ENCODE data around the gene DYSF.
A peak's percentile ranks its signal among the peaks of the same experiment; 100 is the strongest.

Gene DYSF

DNA sequence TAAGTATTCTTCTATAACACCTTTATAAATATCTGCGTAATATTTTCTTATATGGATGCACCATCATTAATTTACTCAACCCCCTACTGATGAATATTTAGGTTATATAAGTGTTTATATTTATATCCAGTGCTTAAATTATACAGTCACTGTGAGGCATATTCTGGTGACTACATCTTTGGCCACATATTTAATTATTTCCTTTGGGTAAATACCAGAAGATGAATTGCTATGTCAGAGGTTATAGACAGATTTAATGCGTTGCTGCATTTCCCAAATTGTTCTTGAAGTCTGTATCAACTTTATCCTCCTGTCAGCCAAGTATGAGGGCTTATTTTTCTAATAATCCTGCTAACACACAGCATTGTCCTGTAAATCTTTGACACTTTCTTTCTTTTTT is 18.7 kb downstream of the DYSF start:
- peaks cover 5% of the 10 kb centered on the region for H3K36me3 Mint-ChIP-seq (ENCODE audit: low read depth)
- TF ChIP-seq, protein P1, sequence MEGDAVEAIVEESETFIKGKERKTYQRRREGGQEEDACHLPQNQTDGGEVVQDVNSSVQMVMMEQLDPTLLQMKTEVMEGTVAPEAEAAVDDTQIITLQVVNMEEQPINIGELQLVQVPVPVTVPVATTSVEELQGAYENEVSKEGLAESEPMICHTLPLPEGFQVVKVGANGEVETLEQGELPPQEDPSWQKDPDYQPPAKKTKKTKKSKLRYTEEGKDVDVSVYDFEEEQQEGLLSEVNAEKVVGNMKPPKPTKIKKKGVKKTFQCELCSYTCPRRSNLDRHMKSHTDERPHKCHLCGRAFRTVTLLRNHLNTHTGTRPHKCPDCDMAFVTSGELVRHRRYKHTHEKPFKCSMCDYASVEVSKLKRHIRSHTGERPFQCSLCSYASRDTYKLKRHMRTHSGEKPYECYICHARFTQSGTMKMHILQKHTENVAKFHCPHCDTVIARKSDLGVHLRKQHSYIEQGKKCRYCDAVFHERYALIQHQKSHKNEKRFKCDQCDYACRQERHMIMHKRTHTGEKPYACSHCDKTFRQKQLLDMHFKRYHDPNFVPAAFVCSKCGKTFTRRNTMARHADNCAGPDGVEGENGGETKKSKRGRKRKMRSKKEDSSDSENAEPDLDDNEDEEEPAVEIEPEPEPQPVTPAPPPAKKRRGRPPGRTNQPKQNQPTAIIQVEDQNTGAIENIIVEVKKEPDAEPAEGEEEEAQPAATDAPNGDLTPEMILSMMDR (IDR thresholded peaks at IDR 0.05), result no peak
- peaks cover 2% of the 10 kb centered on the region for H3K9me3 Mint-ChIP-seq
- H3K27me3 Mint-ChIP-seq (ENCODE audit: low read depth, poor library complexity), result peaks cover 38% of the 10 kb centered on the region
- H3K27ac Mint-ChIP-seq, result no peak overlapping the region
- DNase-seq, result no peak
- H3K4me1 Mint-ChIP-seq, result peaks cover 27% of the 10 kb centered on the region
- no peak overlapping the region for H3K4me3 Mint-ChIP-seq

DNA sequence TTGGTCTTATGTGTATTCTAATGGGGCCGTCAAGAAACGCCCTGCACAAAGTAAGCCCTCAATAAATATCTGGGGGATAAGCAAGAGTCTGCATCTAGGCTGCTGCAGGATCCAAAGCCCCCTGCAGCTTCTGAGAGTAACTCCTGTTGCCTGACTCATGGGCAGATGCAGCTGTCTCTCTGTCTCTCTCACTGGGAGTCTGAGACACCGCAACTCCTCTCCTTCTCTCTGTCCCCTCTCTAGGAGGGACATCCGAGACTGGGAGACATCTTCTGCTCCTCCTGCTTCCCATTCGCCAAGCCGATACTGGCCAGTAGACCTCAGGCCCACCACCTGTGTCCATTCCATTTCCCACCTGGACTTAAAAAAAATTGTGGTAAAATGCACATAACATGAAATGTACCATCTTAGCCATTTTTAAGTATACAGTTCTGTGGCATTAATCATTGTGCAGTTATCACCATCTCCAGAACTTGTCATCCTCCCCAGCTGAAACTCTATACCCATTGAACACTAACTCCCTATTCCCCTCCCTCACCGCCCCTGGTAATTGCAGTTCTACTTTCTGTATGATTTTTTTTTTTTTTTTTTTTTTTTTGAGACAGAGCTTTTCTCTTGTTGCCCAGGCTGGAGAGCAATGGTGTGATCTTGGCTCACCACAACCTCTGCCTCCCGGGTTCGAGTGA is 20.1 kb downstream of the DYSF start:
- peaks cover 5% of the 10 kb centered on the region for H3K36me3 Mint-ChIP-seq (ENCODE audit: low read depth)
- H3K9me3 Mint-ChIP-seq, result peaks cover 10% of the 10 kb centered on the region
- H3K4me1 Mint-ChIP-seq, result peaks cover 13% of the 10 kb centered on the region
- TF ChIP-seq, protein P1 (IDR thresholded peaks at IDR 0.05), result no peak
- no peak for DNase-seq
- H3K4me3 Mint-ChIP-seq, result no peak overlapping the region
- H3K27me3 Mint-ChIP-seq (ENCODE audit: low read depth, poor library complexity), result peaks cover 26% of the 10 kb centered on the region
- H3K27ac Mint-ChIP-seq, result peak overlapping the region; percentile 48

DNA sequence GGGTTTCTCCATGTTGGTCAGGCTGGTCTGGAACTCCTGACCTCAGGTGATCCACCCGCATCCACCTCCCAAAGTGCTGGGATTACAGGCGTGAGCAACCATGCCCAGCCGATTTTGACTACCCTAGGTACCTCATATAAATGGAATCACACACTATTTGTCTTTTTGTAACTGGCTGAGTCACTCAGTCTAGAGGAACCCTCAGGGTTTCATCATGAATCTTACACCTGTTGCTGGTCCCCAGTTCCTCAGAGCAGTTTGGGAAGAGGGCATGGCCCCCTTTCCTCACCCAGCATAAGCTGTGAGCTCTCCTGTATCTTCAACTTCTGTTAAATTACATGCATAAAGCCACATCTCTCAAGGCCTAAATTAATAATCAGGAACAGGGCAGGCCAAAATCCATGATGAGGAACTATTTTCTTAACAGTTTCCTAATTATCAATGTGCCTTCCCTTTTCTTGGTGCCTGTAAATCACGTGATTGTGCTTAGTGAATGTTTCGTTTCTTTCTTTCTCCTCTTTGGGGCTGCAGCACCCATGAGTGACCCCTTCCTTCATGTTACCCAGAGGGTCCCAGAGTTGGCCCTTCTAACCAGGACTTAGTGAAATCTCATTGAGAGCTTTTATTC is 20.9 kb downstream of the DYSF start:
- H3K4me3 Mint-ChIP-seq, result no peak overlapping the region
- H3K9me3 Mint-ChIP-seq, result peaks cover 17% of the 10 kb centered on the region
- H3K27me3 Mint-ChIP-seq (ENCODE audit: low read depth, poor library complexity), result peaks cover 20% of the 10 kb centered on the region
- no peak overlapping the region for H3K27ac Mint-ChIP-seq
- no peak for DNase-seq
- peaks cover 5% of the 10 kb centered on the region for H3K36me3 Mint-ChIP-seq (ENCODE audit: low read depth)
- TF ChIP-seq, protein P1 (IDR thresholded peaks at IDR 0.05), result no peak
- peaks cover 10% of the 10 kb centered on the region for H3K4me1 Mint-ChIP-seq

DNA sequence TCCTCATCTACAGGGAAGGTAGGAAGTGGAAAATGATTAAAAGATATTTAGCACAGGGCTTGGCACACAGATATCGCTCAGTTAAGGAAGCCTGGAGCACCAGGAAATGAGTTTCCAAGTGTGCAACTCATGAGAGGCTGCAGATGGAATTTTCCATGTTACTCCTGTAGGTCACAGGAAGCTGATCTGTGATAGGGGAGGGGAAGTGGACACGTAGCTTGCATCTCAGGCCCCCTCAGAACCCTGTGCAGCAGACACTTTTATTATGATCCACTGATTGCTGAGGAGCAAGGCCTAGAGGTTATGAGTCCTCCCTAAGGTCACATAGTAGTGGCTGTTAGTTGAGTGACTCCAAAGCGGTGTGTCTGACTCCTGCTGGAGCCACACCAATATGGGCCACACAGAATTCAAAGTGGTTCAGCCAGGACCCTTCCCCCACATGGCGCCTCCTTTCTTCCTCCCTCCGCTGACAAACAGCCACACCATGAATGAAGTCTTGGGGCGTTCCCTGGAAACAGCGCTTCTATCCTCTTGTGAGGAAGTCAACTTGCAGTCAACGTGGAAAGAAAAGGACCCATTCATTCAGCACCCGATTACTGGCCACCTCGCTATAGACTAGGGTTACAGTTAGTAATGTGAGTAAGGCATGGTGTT is 21.5 kb downstream of the DYSF start:
- Mint-ChIP-seq H3K36me3 (ENCODE audit: low read depth) (peaks cover 5% of the 10 kb centered on the region), H3K27me3 (ENCODE audit: low read depth, poor library complexity) (peaks cover 15% of the 10 kb centered on the region), H3K9me3 (peaks cover 18% of the 10 kb centered on the region), H3K4me1 (peaks cover 8% of the 10 kb centered on the region), H3K4me3 (no peak overlapping the region), H3K27ac (no peak overlapping the region)
- no peak for DNase-seq
- TF ChIP-seq, protein P1 (IDR thresholded peaks at IDR 0.05), result no peak

DNA sequence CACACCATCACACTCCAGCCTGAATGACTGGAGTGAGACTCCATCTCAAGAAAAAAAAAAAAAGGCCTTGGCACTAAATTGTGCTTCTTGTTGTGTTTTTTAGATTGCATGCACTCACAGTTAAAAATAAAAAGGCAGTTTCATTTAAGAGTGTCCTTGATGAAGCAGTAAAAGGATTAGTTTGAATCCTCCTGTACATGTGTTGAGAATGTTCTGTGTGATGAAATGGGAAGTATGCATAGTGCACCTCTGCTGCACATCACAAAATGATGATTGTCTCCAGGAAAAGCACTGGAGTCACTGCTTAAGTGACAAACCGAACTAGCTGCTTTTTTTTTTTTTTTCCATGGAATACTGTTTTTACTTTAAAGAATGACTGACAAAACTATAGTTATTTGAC is 23.1 kb downstream of the DYSF start:
- Mint-ChIP-seq H3K27me3 (ENCODE audit: low read depth, poor library complexity) (peaks cover 9% of the 10 kb centered on the region), H3K4me1 (peaks cover 4% of the 10 kb centered on the region), H3K36me3 (ENCODE audit: low read depth) (peaks cover 5% of the 10 kb centered on the region), H3K9me3 (peaks cover 18% of the 10 kb centered on the region), H3K27ac (no peak overlapping the region), H3K4me3 (no peak overlapping the region)
- TF ChIP-seq, protein P1 (IDR thresholded peaks at IDR 0.05), result no peak
- DNase-seq, result no peak
